ENCODE data around the gene MYH9.

MYH9 gene

GRCh38 chr22:36344106-36344827 is 43.5 kb downstream of the MYH9 start:
- no peak for DNase-seq

GRCh38 chr22:36343720-36344105 is 44.1 kb downstream of the MYH9 start:
- no peak for DNase-seq

- no peak for DNase-seq
Measured at GRCh38 chr22:36343070-36343719, 44.6 kb downstream of the MYH9 start.

GRCh38 chr22:36341640-36342041 is 46.1 kb downstream of the MYH9 start:
- no peak for DNase-seq

DNA sequence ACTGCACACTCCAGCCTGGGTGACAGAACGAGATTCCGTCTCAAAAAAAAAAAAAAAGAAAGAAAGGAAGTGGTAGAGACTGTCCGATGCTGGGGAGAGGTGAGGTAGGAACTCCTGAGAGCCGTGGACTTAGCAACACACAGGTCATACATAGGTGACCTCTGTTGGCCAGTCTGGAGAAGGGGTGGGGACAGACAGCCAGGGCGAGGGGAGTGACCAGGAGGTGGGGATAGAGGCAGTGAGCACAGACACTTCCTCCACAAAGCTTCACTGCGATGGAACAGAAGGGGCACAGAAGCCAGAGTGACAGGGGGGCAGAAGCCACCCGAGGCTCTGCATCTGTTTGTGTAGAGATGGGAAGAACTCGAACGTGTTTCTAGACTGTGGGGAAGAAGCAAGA is 47.1 kb downstream of the MYH9 start:
- DNase-seq = no peak

GRCh38 chr22:36339171-36340065 is 48.3 kb downstream of the MYH9 start:
- DNase-seq = no peak

DNA sequence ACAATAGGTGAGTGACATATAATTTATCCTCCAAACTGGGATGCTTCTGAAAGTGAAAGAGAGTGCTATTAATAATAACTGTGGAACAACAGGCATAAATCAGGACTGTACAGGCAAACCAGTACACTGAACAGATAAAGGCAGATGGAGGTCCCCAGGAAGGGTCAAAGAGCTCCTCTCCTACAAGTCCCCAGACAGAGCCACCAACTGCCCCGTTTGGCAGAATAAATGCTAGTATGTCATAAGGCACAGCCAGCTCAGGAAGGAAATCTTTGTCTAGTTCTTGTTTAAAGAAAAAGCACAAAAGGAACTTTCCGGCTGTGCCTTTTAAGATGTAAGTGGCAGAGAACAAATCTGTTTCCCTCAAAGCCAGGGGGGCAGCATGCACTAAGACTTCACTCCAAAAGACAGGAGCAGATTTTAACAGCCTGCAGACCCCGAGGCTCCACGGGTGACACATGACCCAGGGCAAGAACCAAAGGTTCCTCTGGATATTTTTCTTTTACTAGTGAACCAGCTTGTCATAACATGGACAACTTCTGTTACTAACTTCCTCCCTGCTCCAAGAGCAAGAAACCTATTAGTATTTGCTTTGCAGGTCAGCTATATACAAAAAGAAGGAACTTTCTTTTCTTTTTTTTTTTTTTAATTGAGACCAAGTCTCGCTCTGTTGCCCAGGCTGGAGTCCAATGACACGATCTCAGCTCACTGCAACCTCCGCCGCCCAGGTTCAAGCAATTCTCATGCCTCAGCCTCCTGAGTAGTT is 50.2 kb downstream of the MYH9 start:
- peak in 1 of 3 donors; percentile 37 for DNase-seq

GRCh38 chr22:36336246-36337182 is 51.3 kb downstream of the MYH9 start:
- no peak for DNase-seq

DNA sequence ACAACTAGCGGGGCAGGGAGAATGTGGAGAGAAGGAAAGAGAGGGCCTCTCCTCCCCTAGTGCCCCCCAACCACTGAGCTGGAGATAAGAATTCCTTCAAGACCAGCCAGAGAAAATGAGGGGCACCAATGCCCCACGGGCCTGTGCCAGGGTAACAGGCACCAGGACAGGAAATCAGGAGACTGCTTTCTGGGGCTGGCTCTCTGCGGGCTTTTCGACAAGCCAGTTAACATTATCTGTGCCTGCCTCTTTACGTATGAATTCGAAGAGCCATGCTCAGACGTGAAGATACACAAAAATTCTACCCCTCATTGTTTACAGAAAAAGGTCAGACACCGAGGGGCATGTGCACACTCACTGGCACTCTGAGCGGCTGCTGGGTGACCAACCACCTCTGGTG is 52.1 kb downstream of the MYH9 start:
- no peak for DNase-seq

GRCh38 chr22:36334821-36335603 is 52.8 kb downstream of the MYH9 start:
- peak in 2 of 3 donors; percentile 44 to 51 for DNase-seq

DNA sequence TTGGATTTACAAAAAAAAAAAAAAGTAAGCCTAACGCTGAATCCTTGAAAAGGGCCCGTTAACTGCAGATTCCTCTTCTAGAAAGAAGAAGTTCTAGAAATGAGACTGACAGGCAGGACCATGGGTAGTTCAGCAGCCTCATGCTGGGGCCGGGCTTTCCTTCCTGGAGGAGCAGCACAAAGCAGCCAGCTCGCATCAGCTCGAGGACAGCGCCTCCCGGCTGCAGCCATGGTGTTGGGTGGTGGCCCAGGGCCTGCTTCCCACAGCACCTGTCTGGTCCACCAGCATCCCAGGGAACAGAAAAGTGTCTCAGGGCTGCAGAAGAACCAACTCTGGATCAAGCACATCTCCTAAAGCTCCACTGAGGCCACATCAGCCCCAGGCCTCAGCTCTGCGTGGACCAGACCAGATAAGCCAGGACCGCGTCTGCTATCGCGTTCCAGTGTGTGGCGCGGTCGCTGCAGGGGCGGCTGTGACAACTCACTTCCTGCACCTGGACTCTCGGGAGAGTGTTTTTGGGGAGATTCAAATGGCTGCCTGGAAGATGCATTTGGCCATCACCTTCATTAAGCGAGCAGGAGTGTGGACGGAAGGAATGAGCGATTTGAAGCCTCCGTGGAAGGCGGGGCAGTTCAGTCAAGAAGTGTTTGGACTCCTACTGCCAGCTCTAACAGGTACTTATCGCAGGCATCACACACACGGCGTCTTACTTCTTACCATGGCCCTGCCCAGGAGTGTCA is 53.5 kb downstream of the MYH9 start:
- peak; percentile 58 to 63 (median 62) for DNase-seq

- no peak for DNase-seq
Measured at GRCh38 chr22:36333644-36334043, 54.1 kb downstream of the MYH9 start.

DNA sequence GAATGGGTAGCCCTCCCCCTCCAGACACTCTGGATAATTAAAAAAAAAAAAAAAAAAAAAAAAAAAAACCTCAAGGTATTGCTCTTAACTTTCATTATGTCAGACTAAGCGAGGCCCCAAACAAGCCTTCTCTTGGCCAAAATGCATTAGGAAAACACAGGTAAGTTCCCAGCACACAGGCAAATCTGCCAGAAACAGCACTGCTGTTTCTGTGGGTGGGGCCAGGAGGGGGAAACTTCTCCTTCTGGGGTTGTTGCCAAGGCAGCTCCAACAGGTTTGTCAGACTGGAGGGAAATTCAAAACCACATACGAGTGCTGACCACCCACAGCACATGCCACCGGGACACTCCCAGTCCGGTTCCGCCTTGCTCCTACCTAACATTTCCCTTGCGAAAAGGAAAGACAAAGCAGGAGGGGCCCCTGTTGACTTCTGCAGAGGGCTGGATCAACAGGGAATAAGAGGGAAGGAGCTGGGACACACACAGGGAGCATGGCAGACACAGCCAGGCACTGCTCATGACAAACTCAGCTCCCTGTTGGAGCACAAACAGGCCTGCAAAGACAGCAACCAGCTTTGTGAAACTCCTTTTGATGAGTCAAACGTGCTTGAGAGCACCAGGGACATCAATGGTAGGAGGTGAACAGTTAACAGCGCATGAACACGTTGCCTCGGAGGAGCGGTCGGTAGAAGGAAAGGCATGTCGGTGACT is 55.0 kb downstream of the MYH9 start:
- peak; percentile 68 to 75 (median 73) for DNase-seq

DNA sequence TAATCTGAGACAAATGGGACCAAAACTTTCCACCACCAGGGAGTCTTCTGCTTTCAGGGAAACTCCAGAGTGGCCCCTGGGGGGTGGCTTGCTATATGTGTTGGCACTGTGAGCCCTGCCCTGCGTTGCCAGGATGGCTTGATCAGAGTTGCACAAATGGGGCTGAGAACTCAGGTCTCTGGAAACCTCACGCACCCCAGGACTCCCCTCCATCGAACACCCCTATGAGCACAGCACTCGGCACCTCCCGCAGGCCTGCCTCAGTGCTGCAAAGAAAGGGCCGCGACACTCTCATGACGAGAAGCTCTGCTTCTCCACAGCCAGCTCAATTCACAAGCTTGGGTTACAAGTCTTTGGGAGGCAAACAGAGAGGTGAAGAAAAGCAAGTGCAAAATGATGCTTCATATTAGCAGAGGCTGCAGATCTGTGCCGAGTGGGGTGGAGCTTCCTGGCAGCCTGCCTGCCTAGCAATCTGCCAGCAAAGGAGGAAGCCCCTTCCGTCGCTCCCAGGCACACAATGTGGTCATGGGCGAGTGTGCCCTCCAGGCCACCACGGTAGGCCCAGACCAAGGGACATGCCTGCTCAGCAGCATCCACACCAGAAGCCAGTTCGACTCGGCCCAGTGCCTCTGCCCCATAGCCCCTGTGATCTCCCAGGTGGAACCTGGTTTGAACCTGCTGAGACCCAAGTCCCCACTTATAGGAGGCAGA is 55.7 kb downstream of the MYH9 start:
- peak; percentile 80 to 84 (median 80) for DNase-seq

DNA sequence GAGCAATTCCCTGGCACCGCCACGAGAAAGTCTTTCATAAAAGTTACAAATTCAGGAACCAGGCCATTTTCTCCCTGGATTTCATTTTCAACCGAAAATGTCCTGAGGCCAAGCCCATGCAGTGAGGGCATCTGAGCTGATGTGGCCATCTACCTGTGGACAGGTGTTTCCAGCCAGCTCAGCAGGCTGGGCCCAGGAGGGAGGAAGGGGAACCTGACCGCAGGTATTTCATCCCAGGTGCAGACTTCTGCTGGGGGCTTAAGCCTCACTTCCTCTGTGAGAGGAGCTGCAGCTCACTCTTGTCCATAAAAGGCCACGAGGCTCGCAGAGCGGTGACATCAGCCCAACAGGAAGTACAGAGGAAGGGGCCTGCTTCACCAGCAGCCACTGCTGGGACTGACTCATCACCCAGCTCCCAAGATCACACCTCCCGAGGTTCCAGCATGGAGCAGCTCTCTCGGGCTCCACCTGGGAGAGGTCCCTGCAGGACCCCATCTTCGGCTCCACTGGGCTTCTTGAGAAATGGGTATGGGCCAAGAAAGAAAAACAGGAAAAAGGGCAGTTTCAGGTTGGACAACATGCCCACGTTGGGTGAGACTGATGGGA is 56.4 kb downstream of the MYH9 start:
- peak; percentile 91 to 94 (median 91) for DNase-seq

DNA sequence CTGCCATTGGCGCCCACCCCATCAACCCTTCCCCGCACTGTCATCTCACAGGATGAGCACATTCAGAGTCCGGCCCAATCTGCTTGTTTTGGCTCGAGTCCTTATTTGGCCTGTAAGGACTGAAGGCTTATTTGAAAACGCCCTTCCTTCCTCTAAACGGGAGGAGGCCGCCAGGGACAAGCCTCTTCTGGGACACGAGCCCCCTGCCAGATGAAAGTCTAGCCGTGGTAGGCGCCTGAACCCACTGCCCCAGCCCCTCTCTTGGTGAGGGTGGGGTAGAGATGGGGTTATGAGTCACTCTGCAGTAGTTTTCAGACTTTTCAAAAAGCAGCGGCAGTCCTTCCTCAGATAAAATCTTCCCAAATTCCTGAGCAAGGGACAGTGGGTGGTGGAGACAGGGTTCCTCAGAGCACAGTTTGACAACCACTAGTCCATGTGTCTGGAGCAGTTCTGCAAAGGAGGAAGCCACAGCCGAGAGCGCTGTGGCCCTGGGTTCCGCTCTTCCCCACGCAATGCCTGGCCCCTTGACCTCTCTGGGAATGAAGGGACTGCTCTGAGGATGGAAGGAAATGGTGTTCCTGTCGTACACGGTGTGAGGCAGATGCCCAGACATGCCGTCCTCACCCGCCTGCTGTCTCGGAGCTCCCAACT is 57.0 kb downstream of the MYH9 start:
- peak; percentile 50 to 60 (median 51) for DNase-seq

GRCh38 chr22:36330127-36330526 is 57.6 kb downstream of the MYH9 start:
- DNase-seq = no peak

Data from suppressor macrophage treated with lipopolysaccharide for 1 hour (primary cell).